ENCODE data around the gene EFNA4.
"Not testable (repeated sequence)": the region's sequence is repeated elsewhere in the genome, so short reads cannot be mapped to it uniquely, and the experiment has no call there.

The EFNA4 gene

DNA sequence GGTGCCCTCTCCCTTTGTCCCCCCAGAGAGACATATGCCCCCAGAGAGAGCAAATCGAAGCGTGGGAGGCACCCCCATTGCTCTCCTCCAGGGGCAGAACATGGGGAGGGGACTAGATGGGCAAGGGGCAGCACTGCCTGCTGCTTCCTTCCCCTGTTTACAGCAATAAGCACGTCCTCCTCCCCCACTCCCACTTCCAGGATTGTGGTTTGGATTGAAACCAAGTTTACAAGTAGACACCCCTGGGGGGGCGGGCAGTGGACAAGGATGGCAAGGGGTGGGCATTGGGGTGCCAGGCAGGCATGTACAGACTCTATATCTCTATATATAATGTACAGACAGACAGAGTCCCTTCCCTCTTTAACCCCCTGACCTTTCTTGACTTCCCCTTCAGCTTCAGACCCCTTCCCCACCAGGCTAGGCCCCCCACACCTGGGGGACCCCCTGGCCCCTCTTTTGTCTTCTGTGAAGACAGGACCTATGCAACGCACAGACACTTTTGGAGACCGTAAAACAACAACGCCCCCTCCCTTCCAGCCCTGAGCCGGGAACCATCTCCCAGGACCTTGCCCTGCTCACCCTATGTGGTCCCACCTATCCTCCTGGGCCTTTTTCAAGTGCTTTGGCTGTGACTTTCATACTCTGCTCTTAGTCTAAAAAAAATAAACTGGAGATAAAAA lies 23.5 kb downstream of the EFNA4 start:
- DNase-seq (ENCODE audit: low spot score), result no peak

DNA sequence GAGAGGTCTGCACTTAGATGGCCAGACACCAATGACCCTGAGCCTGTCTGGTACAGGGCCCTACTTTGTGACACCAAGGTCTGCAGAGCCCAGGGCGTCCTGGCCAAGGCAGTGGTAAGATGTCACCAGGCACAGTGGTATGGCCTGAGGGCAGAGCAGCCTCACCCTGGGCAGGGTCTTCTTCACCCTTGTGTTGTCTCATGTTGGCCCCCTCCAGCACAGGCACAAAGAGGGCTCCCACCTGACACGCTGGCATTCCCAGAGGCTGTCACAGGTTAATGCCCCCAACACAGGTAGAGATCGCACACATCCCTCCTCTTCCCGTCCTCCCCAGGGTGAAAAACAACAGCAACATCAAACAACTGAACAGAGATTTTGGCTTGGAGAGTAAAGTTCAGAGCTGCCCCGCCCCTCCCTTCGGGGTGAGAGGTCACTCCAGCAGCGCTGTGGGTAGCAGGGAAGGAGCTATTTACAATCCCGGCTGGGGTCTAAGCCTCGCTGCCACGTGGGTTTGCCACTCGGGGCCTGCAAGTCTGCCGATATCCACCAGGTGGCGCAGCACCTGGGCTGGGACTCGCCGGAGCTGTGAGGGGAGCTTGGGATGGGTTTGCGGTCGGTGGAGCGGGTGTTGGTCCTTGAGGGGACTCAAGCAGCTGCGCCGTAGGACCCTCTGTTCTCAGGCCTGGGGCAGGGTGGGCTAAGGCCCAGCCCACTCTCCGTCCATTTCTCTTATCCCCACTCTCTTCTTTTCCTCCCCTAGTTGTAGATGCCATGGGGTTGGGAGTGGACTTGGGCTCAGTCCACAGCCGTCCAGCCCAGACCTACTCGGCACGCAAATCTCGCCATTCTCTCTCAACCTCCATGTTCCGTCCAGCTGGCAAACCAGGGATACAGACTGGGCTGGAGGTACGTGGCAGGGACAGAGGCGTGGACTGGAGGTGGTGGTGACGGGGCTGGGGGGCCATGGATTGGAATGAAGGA lies 27.8 kb downstream of the EFNA4 start:
- peak; percentile 82 for DNase-seq (ENCODE audit: low spot score)

DNA sequence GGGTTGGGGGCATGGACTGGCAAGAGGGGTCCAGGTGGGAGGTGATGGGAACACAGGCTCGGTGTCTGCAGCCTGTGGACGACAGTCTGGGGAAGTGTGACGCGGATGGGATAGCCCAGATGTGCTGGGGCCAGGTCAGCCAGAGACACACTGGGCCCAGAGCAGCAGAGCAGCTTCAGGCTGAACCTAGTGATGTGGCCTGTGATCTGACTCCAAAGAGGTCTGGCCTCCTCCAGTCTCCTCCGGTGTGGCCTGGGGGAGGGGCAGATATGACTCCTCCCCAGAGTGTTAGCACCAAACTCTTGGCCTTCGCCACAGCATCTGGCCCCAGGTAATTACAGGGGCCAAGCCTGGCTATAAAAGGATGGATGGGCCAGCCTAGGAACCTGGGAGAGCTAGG lies 28.6 kb downstream of the EFNA4 start:
- no peak for DNase-seq (ENCODE audit: low spot score)

DNA sequence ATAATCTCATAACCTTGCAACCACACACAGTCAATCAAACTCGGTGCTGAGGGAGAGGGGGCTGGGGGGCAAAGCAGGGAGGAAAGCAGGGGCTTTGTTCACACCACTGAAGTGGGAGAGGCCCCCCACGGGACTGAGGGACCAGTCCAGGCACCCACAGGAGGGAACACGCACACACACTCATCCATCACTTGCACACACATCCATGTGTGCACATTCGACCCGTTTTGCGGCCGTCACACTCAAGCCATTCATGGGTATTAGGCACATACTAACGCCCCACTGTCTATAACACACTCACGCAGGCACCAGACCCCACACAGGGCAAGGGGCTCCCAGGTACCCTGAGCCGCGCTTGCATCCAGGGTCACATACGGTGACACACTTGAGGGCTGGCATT lies 29.1 kb downstream of the EFNA4 start:
- no peak for DNase-seq (ENCODE audit: low spot score)

DNA sequence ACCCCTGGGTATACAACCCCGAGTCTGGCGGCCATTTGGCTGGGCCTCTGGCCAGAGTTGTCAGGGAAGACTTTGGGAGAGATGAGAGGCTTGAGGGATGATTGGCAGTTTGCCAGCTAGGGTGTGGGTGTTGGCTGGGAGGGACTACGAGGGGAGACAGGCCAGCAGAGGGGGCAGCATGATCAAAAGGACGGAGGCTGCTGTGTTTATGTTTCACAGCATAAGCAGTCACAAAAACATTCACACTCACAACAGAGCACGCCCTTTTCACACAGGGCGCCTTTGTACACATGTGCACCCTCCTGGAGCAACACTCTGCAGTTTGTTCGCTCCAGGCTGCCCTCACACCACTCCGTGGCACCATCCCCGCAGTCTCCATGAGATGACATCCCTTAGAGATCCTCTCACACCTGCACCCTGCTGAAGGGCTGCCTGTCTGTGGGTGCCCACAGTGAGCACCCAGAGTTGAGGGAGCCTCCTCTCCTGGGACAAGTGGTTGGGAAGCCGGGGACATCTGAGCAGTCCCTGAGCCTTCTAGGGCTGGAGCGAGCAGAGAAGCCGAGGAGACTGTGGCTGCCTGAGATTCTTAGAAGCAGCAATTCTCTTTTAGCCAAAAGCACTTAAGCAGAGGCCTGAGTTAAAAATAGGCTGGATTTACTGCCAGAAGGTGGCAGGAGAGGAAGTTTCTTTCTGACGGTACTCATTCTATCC lies 30.5 kb downstream of the EFNA4 start:
- no peak for DNase-seq (ENCODE audit: low spot score)

DNA sequence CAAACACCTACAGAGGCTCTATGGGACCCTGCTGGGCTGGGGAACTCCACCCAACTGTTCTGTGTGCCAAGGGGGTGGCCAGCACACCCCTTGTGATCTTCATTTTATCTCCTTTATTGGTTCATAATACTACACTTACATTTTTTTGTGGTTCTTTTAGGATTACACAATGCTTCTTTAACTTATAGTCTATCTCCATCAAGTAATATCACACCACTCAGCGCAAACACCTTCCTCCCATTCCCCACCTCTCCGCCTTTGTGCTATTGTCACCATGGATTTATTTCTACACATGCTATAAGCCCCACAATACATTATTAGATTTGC lies 31.0 kb downstream of the EFNA4 start:
- DNase-seq (ENCODE audit: low spot score), result no peak

DNA sequence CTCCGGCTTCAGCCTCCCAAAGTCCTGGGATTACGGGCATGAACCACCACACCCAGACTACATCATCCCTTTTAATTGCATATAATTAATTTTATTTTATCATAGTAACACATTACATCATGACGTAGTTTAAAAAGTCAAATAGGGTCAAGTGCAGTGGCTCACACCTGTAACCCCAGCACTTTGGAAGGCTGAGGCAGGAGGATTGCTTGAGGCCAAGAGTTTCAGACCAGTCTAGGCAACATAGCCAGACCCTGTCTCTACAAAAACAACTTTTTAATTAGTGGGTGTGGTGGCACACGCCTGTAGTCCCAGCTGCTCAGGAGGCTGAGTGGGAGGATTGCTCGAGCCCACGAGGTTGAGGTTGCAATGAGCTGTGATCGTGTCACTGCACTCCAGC lies 35.8 kb downstream of the EFNA4 start:
- DNase-seq (ENCODE audit: low spot score), result no peak

DNA sequence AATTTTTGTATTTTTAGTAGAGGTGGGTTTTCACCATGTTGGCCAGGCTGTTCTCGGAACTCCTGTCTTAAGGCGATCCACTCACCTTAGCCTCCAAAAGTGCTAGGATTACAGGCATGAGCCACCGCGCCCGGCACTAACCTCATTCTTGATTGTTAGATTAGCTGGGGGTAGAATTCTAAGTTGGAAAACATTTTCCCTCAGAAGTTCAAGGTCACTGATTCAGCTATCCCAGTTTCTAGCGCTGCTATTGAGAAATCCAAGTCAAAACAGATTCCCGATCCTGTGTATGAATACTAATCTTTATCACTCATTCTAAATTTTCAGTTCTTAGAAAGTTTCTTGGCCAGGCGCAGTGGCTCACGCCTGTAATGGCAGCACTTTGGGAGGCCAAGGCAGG lies 39.8 kb downstream of the EFNA4 start:
- no peak for DNase-seq (ENCODE audit: low spot score)

DNA sequence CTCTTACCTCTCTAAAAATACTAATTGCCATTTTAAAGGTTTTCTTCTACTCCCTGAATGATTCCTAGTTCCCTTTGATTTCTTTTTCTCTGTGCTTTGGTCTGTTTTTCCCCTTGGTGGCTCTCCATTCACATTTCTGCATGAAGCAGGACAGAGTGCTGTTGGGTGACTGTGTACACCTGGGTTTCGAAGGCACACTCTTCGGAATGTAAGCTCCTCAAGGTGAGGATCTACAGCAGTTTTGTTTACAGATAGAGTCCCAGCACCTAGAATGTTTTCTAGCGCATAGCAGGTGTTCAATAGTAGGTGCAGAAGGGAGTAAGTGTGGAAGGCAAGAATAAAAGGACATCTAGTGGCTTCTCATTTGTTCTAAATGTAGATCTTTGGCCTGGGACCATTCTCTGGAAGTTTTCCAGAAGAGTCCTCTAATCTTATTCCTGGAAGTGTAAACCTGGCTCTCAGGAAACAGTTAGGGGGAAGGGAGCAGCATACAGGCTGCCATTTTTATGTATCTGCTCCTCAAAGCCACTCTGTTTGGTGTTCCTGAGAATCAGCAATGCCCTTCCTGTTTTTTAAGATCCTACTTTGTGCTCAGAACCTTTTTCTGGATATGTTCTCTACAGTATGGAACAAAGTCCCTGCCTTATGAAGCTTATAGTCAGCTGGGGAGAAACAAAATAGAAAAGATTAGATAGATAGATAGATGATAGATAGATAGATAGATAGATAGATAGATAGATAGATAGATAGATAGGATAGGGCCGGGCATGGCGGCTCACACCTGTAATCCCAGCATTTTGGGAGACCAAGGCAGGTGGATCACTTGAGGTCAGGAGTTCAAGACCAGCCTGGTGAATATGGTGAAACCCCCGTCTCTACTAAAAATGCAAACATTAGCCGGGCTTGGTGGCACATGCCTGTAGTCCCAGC lies 41.3 kb downstream of the EFNA4 start:
- DNase-seq (ENCODE audit: low spot score), result no peak

DNA sequence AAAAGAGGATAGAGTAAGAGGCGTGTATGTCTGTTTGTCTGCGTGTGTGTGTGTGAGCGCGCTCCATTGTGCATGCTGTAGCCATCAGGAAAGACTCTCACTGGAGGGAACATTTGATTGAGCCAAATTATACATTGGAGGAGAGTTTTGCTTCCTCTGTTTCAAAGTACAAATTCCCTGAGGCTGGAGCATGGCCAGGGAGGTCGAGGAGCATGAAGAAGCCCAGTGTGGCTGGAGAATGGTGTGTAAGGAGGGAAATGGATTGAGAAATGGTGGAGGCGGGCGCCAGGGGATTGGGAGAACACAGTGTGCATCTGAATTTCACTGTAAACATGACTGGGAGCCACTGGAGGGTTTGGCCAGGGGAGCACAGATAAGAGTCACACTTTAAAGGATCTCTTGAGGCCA lies 42.1 kb downstream of the EFNA4 start:
- no peak for DNase-seq (ENCODE audit: low spot score)

DNA sequence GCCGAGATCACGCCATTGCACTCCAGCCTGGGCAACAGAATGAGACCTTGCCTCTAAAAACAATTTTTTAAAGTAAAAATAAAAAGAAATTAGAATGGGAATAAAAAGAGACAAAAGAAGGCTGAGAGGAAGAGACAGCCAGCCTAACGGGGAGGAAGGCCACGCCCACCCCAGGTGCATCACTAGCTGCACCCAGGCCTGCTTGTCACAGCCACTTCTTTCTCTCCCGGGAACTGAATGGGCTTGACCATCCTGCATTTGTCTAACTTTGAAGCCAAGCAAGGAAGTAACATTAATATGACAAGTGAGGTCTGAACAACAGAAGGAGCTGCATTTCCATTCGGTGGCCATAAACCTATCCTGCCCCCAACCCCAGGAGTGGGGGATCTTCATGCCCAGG lies 43.3 kb downstream of the EFNA4 start:
- no peak for DNase-seq (ENCODE audit: low spot score)

DNA sequence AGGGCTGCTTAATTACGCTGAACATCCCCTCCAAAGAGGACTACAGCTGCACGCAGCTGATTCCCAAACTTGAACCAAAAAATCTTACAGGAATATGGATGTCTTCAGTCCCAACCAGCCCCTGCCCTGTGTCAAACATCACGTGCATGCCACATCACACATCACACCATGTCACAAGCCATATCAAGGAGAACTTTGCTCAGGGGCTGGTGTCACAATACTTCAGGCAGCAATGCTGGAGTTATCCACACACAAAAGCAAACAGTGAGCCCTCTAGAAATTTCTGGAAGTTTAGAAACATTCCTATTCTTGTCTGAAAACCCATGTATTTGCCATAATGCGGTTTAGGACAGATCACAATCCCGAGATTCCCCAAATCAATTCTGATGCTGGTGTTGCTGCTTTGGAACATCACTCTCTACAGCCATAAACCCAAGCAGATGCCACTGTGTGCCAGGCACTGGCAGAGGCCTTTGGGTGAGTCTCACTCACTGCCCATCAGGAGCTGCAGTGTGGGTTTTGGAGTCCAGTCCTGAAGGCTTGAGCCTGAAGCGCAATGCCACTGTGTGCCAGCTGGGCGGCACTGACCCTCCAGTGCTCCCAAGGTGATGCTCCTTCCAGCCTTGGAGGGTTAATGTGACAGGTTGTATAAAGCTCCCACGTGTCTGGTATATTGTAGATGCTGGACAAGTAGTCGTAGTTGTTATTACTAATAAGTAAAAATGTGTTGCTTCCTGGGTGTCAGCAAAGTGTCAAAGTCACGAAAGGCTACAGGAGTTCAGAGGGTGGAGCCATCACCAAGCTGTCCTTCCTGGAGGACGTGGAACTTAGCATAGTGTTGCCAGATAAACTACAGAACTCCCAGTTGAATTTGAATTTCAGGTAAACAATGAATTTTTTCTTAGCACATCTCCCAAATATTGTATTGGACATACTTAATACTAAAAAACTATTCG lies 44.0 kb downstream of the EFNA4 start:
- no peak for DNase-seq (ENCODE audit: low spot score)

DNA sequence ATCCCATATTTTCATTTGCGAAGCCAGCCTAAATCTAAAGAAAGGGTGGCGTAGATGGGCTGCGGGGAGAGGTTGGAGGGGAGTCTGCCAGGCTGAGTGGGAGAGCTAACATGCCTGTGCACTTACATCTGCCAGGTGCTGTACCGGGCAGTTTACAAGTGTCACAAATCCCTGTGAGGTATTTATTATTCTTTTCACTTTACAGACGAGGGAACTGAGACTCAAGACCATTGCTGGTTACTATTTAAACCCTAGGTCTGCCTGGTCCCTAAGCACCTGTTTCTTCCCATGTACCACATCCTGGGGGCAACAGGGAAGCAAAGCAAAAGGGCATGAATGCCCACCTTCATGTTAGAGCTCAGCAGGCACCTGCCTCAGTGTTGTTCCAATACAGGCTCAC lies 44.8 kb downstream of the EFNA4 start:
- no peak for DNase-seq (ENCODE audit: low spot score)

DNA sequence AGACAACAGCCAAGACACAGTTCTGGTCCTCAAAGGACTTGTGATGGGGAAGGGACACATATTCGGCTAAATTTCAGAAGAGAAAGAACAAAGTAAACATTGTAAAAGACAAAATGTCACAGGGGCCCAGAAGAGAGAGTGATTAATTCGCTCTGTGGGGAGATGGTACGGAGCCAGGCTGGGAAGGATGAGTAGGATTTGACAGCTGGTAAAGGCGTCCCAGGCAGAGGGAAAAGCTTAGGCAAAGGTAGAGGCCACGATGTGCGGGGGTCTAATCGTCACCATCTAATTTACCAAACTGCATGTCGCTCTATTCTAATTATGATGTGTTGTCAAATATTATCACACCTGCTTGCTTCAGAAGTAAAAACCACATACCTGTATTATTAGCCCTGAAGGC lies 46.8 kb downstream of the EFNA4 start:
- no peak for DNase-seq (ENCODE audit: low spot score)

DNA sequence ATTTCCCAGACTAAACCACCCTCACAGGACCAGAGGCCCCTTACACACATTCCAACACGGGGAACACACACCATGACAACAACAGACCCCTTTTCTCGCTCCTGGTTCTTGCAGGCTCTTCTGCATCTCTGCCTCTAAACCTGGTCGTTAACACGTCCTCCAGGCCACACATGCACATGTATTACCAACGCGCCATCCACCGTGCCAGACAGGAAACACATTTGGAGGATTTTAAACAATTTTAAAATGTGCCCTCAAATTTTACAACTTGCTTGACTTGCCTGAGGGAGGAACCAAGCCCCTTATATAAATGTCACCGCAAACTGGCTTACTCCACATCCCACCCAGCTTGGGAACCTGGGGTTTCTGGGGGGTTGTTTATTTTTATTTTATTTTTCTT lies 47.3 kb downstream of the EFNA4 start:
- no peak for DNase-seq (ENCODE audit: low spot score)

DNA sequence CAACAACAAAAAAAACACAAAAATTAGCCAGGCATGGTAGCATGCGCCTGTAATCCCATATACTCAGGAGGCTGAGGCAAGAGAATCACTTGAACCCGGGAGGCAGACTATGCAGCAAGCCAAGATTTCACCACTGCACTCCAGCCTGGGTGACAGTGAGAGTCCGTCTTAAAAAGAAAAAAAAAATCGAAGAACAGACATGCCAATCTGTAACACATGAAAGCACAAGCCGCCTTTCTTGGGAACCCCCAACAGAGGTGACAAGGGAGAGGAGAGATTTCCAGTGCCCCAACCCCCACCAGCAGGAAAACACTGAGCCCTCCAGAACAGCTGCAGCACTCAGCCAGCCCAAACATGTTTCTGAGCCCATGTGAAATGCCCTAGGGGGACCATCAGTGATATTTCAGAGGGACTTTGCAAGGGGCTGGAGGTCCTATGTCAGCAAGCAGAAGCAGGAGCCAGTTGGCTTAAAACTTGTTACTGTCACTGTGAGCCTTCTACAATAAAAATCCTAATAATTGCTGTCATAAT lies 50.0 kb downstream of the EFNA4 start:
- no peak for DNase-seq (ENCODE audit: low spot score)

DNA sequence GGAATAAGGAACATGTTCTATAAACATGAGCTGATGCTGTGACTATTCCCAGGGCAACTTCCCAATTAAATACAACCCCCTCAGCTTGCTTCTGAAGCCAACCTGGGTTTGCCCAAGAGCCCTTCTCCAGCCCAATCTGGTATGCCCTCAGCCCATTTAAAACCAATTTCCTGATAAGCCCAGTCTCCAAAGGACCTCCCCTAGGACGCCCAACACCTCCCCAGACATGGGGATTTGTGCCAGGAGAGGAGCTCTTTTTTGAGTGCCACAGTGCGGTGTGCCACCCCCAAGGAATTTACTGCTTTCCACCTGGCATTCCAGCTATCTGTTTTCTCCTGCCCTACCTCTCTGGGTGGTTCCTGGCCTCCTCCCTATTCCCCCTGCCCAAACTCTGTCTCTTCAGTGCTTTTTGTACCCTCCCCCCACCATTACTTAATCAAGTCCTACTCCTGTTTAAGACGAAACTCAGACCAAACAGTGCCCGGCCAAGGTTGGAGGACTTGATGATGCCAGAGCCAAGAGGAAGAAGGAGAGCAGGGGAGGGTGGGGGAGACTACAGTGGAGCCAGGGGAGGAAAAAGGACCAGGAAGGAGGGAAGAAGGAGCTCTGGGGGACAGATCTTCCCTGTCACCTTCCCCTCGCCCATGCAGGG lies 52.7 kb downstream of the EFNA4 start:
- DNase-seq (ENCODE audit: low spot score), result no peak

DNA sequence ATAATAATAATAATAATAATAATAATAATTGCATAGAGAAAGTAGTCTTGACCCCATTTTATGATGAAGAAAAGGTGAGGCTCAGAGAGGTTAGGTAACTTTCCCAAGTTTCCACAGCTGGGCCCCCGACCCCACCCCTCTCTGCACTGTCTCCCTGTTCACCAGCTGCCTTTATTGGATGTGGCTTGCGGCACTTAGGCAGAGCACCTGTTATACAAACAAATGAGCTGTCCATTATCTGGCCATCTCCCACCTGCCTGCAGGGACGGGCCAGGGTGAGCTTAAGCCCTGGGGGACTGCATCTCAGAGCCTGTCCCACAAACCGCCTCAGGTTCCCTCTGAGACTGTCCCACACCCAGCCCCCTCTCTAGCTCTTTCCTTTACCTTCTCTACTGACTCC lies 54.1 kb downstream of the EFNA4 start:
- DNase-seq (ENCODE audit: low spot score), result no peak

DNA sequence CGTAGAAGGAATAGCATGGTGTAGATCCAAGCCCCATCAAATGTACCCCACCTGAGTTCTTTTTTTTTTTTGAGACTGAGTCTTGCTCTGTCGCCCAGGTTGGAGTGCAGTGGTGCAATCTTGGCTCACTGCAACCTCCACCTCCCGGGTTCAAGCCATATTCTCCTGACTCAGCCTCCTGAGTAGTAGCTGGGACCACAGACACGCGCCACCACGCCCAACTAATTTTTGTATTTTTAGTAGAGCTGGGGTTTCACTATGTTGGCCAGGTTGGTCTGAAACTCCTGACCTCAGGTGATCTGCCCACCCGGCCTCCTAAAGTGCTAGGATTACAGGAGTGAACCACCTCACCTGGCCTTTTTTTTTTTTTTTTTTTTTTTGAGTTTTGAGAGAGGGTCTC lies 54.5 kb downstream of the EFNA4 start:
- not testable (repeated sequence) for DNase-seq (ENCODE audit: low spot score)

Data from CD4-positive, alpha-beta T cell treated with Interleukin-15 for 4 hours (primary cell).